UCSD-AML1 (cell line): ENCODE data around the gene NHSL2.
"Not testable (repeated sequence)": the region's sequence is repeated elsewhere in the genome, so short reads cannot be mapped to it uniquely, and the experiment has no call there.

ENCODE experiments used
- DNase-seq: peaks from one replicate; lab custom pipeline; 2025; ENCODE audit not compliant: unreplicated experiment; lab: John Stamatoyannopoulos, UW

Gene NHSL2

GRCh38 chrX:71922686-71923085 lies 12.0 kb downstream of the NHSL2 start:
- no peak for DNase-seq

GRCh38 chrX:71923516-71923915 lies 12.9 kb downstream of the NHSL2 start:
- DNase-seq: no peak

GRCh38 chrX:71927040-71927439 lies 16.4 kb downstream of the NHSL2 start:
- DNase-seq: no peak

GRCh38 chrX:71928856-71929255 lies 18.2 kb downstream of the NHSL2 start:
- no peak for DNase-seq

DNA sequence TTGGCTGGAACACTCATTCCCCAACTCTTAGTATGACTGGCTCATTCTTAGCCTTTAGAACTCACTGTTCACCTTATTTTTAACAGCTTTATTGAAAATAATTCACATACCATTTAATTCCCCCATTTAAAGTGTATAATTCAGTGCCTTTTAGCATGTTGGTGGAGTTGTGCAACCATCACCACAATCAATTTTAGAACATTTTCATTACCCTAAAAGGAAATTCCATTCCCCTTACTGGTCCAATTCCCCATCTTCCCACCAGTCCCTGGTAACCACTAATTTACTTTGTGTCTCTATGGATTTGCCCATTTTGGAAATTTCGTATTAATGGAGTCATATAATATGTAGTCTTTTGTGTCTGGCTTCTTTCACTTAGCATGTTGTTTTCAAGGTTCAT lies 19.7 kb downstream of the NHSL2 start:
- no peak for DNase-seq

DNA sequence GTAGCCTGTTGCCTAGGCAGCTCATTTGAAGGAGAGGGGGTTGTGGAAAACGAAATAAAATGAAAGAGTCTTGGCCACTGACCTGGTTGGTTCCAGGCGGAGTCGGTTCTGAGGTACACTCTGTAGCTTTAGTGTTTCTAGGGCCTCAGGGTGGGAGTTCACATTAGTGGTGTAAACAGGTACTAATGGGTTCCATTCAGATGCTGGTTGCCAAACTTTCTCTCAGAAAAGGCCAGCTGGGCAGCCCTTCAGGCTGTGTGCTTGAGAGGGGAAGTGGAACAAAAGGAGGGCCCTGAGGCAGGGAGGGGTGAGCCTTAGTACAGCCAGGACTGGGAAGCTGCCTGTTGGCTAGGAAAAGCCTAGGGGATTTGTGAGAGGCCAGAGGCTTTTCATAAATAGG lies 24.8 kb downstream of the NHSL2 start:
- DNase-seq: no peak

DNA sequence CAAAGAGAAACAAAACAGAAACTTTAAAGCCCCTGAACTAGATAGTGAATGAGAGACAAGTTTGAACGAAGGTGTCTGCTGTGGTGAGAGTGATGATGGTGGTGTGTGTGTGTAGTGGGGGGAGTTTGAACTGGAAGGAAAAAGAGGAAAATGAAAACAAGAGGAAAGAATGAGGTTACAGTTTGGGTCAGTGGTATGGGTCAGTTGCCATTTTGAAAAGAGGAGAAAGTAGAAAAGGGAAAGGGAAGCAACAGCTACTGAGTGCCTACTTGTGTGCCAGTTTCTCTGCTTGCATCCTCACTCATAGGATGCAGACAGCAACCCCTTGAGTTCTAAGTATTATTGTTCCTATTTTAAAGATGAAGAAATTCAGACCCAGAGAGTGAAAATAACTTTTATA lies 26.0 kb downstream of the NHSL2 start:
- DNase-seq: no peak

DNA sequence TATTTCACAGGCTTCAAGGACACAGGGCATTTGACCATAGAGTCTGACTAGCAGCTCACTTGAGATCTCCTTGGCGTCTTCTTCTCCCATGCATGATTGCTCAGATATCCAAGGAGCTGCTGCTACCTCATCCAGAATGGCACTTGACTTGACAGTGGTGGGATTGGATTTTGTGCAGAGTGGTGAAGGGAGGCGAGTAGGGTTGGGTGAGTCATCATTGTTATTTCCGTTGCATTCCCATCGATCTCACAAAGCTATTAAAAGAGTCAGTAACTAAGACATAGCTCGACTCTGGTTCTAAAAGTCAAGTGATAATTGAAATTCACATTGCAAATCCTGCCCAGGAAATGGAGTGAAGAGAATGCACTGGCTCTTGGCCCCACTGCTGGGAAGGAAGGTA lies 27.7 kb downstream of the NHSL2 start:
- DNase-seq: no peak

DNA sequence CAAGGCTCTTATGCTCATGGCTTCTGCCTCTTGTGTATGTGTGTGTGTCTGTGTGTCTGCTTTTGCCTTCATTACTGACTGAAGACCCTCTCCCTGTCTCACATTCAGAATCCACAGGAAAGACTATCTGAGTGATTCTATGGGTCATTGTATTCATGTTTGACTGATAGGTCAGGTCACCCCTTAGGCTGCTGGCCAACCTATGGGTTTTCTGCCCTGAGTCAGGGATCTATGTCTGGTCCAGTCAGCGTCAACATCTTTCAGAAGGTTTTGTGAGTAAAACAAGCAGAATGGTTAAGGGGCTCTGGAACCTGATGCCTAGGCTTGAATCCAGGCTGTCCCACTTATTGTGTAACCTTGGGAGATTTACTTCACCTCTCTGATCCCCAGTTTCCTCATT lies 30.5 kb downstream of the NHSL2 start:
- DNase-seq: no peak

DNA sequence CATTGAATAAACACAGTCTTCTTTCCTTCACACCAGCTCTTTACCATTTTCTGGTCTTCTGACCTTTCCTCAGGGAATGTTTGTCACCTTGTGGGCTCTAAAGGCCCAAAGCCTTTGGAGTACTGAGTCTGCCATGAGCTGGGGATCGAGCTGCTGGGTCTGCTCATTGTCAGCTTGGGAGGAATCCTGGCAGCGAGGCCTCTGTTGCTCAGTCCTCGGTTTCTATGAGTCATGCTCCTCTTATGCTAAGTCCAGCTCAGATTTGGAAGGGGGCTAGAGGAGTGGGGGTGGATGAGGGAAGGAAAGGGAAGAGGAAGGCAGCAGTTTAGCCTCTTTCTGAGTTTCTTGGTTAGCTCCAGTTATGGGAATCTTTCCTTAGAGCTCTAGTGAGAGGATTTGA lies 31.1 kb downstream of the NHSL2 start:
- DNase-seq: no peak

DNA sequence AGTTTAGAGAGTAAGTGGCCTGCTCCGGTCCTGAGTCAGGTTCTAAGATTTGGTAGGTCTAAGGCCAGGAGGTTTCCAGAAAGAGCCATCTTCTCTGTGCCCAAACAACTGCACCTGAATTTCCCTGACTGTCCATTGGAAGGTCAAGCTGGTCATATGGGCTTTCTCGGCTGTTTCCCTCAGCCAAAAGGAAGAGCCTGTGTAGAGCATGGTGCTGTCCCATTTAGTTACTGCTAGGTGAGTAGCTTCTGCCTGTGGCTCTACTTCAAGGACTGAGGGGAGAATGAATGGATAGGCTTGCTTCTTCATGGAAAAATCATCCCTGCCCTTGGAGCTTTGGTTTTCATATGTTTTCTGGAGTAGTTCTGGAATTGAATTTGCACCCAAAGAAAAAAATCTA lies 33.7 kb downstream of the NHSL2 start:
- DNase-seq: no peak

GRCh38 chrX:71945237-71945805 lies 34.7 kb downstream of the NHSL2 start:
- no peak for DNase-seq

DNA sequence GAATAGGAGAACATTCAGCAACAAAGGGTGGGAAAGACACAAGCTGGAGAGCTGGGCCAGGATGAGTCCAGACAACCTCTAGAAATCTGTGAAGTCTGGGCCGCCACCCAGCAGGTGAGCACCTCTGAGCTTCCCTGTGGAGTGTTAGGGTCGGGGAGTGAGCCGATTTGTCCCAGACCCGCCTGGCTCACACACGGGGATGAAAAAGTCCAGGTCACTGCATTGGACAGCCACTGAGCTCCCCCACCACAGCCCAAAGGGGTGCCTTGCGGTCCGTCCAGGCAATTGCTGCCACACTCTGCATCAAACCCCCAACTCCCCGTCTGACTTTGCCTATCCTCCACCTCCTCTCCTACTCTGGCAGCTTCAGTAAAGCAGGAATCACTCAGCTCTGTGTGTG lies 38.7 kb downstream of the NHSL2 start:
- no peak for DNase-seq

GRCh38 chrX:71949844-71950445 lies 39.3 kb downstream of the NHSL2 start:
- DNase-seq: no peak

DNA sequence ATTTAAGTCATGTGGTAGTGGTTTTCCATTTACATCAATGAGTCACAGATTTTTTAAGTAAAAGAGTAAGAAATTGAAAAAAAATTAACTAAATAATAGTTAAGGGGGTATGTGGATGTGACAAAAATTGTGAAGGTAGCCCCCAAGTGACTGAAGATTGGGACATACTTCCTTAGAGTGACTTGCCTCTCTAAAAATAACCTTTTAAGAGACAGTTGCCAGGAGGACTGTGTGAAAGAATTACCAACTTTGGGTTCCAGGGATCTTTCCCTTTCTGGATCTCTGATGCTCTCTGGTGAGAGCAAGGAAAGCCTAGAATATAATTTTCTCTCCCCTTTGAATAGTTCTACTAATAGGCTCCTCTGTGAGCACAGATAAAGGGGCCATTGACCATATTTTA lies 42.7 kb downstream of the NHSL2 start:
- no peak for DNase-seq

- DNase-seq: no peak
Measured at GRCh38 chrX:71953946-71954345, 43.3 kb downstream of the NHSL2 start.

GRCh38 chrX:71954458-71954857 lies 43.8 kb downstream of the NHSL2 start:
- no peak for DNase-seq

DNA sequence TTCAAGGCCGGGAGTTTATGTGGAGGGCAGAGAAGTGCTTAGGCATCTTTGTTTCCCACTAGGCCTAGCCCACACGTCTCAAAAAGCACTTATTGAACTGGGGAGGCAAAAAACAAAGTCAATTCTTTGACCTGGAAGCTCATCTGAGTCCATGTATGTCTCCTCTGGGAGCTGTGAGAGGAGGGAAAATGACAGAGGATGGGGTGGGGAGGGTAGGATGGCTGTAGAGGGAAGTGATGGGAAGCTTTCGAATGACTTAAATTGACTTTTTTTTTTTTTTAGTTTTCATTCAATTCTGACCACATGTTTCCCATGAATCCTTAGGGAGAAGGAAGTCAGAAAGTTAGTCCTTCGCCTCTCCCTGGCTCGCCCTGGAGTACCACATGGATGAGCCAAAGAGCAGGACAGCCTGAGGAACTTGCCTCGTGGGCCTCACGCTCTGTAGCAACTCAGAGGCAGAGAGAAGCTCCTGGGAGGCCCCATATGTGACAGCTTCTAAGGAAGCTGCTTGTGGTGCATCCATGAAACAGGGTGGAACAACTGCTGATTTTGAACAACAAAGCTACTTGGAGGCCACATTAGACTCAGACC lies 45.0 kb downstream of the NHSL2 start:
- no peak for DNase-seq

- DNase-seq: no peak
Measured at GRCh38 chrX:71958281-71958675, 47.6 kb downstream of the NHSL2 start.

- not testable (repeated sequence) for DNase-seq
Measured at GRCh38 chrX:71964184-71964583, 53.5 kb downstream of the NHSL2 start.

GRCh38 chrX:71974916-71975315 lies 64.3 kb downstream of the NHSL2 start:
- no peak for DNase-seq

GRCh38 chrX:71976753-71977152 lies 66.1 kb downstream of the NHSL2 start:
- DNase-seq: no peak

- no peak for DNase-seq
Measured at GRCh38 chrX:71978164-71978563, 67.5 kb downstream of the NHSL2 start.
